GM06990 (cell line): Measurements from ENCODE around the gene ZBTB7C.

Experiments used
- DNase-seq: peaks from one replicate; pipeline ENCODE4 v3.0.0-alpha.2; 2011; ENCODE audit not compliant: insufficient read length; ENCODE audit errors: extremely low read depth
- H3K27me3 ChIP-seq: replicated peaks from 2 replicates; pipeline ENCODE4 v1.6.0; 2011; ENCODE audit warnings: low read length; ENCODE audit not compliant: control insufficient read depth, insufficient read depth
- H3K36me3 ChIP-seq: 2 replicates; pipeline ENCODE4 v1.5.1; 2011; ENCODE audit warnings: low read length; ENCODE audit not compliant: control insufficient read depth, insufficient read depth
- H3K4me3 ChIP-seq: replicated peaks from 2 replicates; pipeline ENCODE4 v1.5.1; 2011; ENCODE audit warnings: low read depth, mild to moderate bottlenecking, control low read depth, low read length
- CTCF ChIP-seq: IDR thresholded peaks from 2 replicates; pipeline ENCODE4 v1.5.1; 2011; ENCODE audit warnings: low read length, control low read depth, mild to moderate bottlenecking, inconsistent platforms; ENCODE audit not compliant: insufficient read depth, poor library complexity, severe bottlenecking

Gene ZBTB7C

GRCh38 chr18:48100165-48100575 is 309.0 kb downstream of the ZBTB7C start:
- no peak for TF ChIP-seq CTCF
- no peak for DNase-seq
- Histone ChIP-seq H3K27me3 (no peaks in the 10 kb centered on the region; the same call in none of the 2 replicates), H3K36me3 (no peaks in the 10 kb centered on the region), H3K4me3 (no peak overlapping the region)

- H3K4me3 ChIP-seq = no peak overlapping the region
- H3K27me3 ChIP-seq = no peaks in the 10 kb centered on the region; the same call in none of the 2 replicates
- DNase-seq = no peak
- no peak for TF ChIP-seq CTCF
- no peaks in the 10 kb centered on the region for H3K36me3 ChIP-seq
Observed at GRCh38 chr18:48099481-48100164, 309.6 kb downstream of the ZBTB7C start.

- no peak for DNase-seq
- no peaks in the 10 kb centered on the region for H3K36me3 ChIP-seq
- TF ChIP-seq CTCF = no peak
- H3K27me3 ChIP-seq = no peaks in the 10 kb centered on the region; the same call in 1 of the 2 replicates
- no peak overlapping the region for H3K4me3 ChIP-seq
Observed at GRCh38 chr18:48098538-48098937, 310.6 kb downstream of the ZBTB7C start.

GRCh38 chr18:48098007-48098406 is 311.2 kb downstream of the ZBTB7C start:
- no peak overlapping the region for H3K4me3 ChIP-seq
- TF ChIP-seq CTCF = no peak
- H3K27me3 ChIP-seq = no peaks in the 10 kb centered on the region
- no peak for DNase-seq
- no peaks in the 10 kb centered on the region for H3K36me3 ChIP-seq

- Histone ChIP-seq H3K27me3 (no peaks in the 10 kb centered on the region; the same call in 1 of the 2 replicates), H3K36me3 (no peaks in the 10 kb centered on the region), H3K4me3 (no peak overlapping the region)
- TF ChIP-seq CTCF = no peak
- DNase-seq = no peak
Observed at GRCh38 chr18:48095726-48096125, 313.5 kb downstream of the ZBTB7C start.
